Measurements from ENCODE around the gene RPRML. TPM values are rescaled to one million over a fixed set of nuclear protein-coding genes. Genes with fewer than 3 reads are reported as not detected.

Gene RPRML
- total RNA-seq, 2 donors from 2014 or later, result 2.2 TPM; not detected in 1

DNA sequence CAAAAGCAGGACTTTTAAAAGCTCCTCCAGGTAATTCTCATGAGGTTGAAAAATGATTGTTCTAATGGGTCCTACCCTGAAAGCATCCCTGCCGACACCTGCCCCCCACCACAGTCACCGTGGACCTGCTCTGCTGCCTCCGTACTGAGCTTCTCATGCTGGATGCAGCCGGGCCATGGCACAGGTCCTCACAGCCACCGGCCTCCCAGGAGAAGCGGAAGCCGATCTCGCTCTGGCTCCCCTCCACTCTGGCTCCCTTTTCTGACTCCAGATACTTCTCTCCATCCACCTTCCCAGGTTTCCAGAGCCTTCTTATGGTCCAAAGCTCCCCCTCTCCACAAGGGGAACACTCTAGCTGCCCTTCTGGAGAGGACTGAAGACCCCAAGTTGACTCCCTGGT is 10.2 kb downstream of the RPRML start:
- no peak for DNase-seq (ENCODE audit: low spot score)

DNA sequence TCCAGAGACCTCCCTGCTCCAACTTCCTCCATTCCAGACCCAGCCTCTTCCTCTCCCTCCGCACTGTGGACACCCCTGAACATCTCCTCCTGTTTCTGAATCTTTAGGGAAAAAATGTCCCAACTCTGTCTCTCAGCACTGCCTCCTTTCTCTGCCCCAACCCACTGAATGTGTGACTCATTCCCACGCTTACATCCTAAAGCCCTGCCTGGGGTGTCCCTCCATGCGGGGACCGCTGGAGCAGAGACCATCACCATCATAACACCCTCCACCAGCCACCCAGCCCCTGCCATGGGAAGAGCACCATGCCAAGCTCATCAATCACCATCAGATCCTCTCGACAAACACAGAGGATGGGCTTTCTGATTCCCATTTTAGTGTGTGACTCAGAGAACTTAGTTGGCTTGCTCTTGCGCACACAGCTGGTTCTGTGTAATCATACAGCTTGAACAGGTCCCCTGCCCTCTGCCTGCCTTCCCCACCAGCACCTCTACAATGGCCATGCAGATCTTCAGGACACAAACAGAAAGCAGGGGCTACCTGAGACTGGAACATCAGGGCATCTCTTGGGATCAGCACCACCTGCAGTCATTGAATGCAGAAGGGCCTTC is 10.7 kb downstream of the RPRML start:
- no peak overlapping the region for H3K27ac ChIP-seq
- no peak overlapping the region for H3K4me3 ChIP-seq
- intact Hi-C loops (cut with DNase I), result no loop called here
- H3K4me1 ChIP-seq (replicated peaks), result peaks cover 7% of the 10 kb centered on the region
- DNase-seq (ENCODE audit: low spot score), result no peak
- TF ChIP-seq POLR2AphosphoS5 (IDR thresholded peaks at IDR 0.05), result no peak
- TF ChIP-seq, protein P1, sequence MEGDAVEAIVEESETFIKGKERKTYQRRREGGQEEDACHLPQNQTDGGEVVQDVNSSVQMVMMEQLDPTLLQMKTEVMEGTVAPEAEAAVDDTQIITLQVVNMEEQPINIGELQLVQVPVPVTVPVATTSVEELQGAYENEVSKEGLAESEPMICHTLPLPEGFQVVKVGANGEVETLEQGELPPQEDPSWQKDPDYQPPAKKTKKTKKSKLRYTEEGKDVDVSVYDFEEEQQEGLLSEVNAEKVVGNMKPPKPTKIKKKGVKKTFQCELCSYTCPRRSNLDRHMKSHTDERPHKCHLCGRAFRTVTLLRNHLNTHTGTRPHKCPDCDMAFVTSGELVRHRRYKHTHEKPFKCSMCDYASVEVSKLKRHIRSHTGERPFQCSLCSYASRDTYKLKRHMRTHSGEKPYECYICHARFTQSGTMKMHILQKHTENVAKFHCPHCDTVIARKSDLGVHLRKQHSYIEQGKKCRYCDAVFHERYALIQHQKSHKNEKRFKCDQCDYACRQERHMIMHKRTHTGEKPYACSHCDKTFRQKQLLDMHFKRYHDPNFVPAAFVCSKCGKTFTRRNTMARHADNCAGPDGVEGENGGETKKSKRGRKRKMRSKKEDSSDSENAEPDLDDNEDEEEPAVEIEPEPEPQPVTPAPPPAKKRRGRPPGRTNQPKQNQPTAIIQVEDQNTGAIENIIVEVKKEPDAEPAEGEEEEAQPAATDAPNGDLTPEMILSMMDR (IDR thresholded peaks at IDR 0.05), result no peak
- TF ChIP-seq POLR2A (IDR thresholded peaks at IDR 0.05), result no peak
- no peaks in the 10 kb centered on the region for H3K36me3 ChIP-seq
- H3K27me3 ChIP-seq (replicated peaks; ENCODE audit: insufficient read depth), result no peaks in the 10 kb centered on the region
- H3K9me3 ChIP-seq, result no peaks in the 10 kb centered on the region
- WGBS, result 90% methylated on average over 6 of the region's 6 CpGs

More for the DNA sequence above, 10.2 kb downstream of the RPRML start:
- intact Hi-C loops (cut with DNase I), result no loop called here
- Histone ChIP-seq H3K4me1 (replicated peaks) (peaks cover 7% of the 10 kb centered on the region), H3K36me3 (no peaks in the 10 kb centered on the region), H3K4me3 (no peak overlapping the region), H3K27me3 (replicated peaks; ENCODE audit: insufficient read depth) (no peaks in the 10 kb centered on the region), H3K27ac (no peak overlapping the region), H3K9me3 (no peaks in the 10 kb centered on the region)
- TF ChIP-seq, protein P1 (IDR thresholded peaks at IDR 0.05), result no peak
- no peak for TF ChIP-seq POLR2A (IDR thresholded peaks at IDR 0.05)
- no peak for TF ChIP-seq POLR2AphosphoS5 (IDR thresholded peaks at IDR 0.05)
- 94% methylated on average over 8 of the region's 8 CpGs for WGBS

DNA sequence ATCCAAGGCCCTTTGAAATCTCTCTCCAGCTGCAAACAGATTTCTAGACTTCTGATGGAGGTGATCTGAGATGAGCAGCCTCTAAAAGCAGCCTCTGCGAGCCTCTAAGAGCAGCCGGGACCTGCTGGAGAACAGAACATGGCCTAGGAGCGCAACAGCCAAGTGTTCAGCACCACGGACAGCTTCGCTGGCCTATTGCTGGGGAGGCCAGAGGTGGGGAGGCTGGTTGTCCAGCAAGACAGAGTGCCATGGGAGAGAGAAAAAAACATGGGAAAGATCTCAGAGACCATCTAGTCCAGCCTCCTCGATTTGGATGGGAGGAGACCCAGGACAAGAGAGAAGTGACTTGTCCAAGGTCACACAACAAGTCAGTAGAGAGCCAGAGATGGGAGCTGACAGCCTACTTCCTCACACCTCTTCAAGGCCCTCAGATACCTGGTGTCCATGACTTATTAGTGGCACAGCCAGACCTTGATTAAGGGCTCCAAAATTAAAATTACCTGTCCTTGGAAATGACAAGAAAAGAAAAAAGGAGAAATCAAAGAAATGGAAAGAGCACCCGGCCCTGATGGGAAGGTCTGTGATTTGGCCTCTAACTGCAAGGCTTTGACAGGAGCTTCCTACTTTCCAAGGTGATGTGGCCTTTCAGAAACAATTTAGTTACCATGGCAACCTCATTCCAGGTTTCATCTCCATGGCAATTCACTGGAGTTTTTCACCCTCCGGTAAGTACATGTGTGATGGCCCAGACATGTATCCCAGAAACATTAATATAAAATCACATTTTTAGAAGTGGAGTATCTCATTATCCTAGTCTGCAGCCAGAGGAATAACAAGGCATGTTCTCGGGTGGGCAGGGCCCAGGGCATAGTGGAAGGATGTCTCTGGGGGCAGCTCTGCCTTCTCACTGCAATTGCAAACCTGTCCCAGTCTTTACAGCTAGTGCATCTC is 14.5 kb downstream of the RPRML start:
- no peak for TF ChIP-seq POLR2AphosphoS5 (IDR thresholded peaks at IDR 0.05)
- H3K36me3 ChIP-seq, result no peaks in the 10 kb centered on the region
- no peak for DNase-seq (ENCODE audit: low spot score)
- 80% methylated on average over 9 of the region's 9 CpGs for WGBS
- H3K9me3 ChIP-seq, result no peaks in the 10 kb centered on the region
- no peak overlapping the region for H3K4me3 ChIP-seq
- H3K4me1 ChIP-seq (replicated peaks), result no peaks in the 10 kb centered on the region
- intact Hi-C loops (cut with DNase I), result no loop called here
- no peaks in the 10 kb centered on the region for H3K27me3 ChIP-seq (replicated peaks; ENCODE audit: insufficient read depth)
- no peak overlapping the region for H3K27ac ChIP-seq

DNA sequence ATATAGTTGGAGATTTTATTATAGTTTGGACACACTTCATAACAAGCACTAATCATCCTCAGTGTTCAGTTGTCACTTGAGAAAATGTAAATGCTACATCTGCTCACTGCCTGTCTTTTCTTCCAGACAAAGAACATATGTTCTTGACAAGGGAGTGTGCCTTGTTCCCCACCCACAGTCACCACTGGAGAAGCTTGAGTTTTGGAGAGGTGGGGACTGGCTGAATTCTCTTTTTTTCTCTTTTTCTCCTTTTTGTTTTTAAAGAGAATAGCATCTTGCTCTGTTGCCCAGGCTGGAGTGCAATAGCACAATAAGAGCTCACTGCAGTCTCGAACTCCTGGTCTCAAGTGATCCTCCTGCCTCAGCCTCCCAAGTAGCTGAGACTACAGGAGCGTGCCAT is 15.5 kb downstream of the RPRML start:
- no peak for DNase-seq (ENCODE audit: low spot score)
- Histone ChIP-seq H3K36me3 (no peaks in the 10 kb centered on the region), H3K27ac (no peak overlapping the region), H3K27me3 (replicated peaks; ENCODE audit: insufficient read depth) (no peaks in the 10 kb centered on the region), H3K4me3 (no peak overlapping the region), H3K9me3 (no peaks in the 10 kb centered on the region), H3K4me1 (replicated peaks) (no peaks in the 10 kb centered on the region)
- intact Hi-C loops (cut with DNase I), result no loop called here
- WGBS, result 88% methylated on average over 2 of the region's 2 CpGs
- TF ChIP-seq, protein P1 (IDR thresholded peaks at IDR 0.05), result no peak
- TF ChIP-seq POLR2AphosphoS5 (IDR thresholded peaks at IDR 0.05), result no peak
- TF ChIP-seq POLR2A (IDR thresholded peaks at IDR 0.05), result no peak

DNA sequence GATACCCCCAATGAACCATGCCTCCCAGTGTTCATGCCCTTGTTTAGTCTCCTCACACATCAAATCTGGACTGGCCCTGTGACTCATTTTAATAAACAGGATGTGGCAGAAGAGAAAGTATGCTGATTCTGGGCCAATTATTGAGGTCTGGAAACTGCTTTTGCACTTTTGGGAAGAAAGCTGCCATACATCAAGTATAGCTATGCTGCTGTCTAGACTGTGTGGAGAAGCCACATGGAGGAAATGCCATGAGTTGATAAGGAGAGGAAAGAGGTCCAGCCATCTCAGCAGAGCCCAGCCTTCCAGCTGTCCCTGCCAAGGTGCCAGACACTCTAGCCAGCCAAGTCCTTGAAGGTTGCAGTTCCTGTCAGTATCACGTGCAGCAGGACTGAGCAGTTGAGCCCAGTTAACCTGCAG is 16.7 kb downstream of the RPRML start:
- H3K27me3 ChIP-seq (replicated peaks; ENCODE audit: insufficient read depth), result no peaks in the 10 kb centered on the region
- WGBS, result 6% methylated on average over 1 of the region's 1 CpG
- no peak overlapping the region for H3K4me3 ChIP-seq
- TF ChIP-seq POLR2AphosphoS5 (IDR thresholded peaks at IDR 0.05) (no peak), POLR2A (IDR thresholded peaks at IDR 0.05) (no peak)
- TF ChIP-seq, protein P1 (IDR thresholded peaks at IDR 0.05), result no peak
- DNase-seq (ENCODE audit: low spot score), result no peak
- no peak overlapping the region for H3K27ac ChIP-seq
- no peaks in the 10 kb centered on the region for H3K36me3 ChIP-seq
- intact Hi-C loops (cut with DNase I), result no loop called here
- no peaks in the 10 kb centered on the region for H3K9me3 ChIP-seq
- no peaks in the 10 kb centered on the region for H3K4me1 ChIP-seq (replicated peaks)
